Activated CD4-positive, alpha-beta memory T cell treated with anti-CD3 and anti-CD28 coated beads for 36 hours (primary cell): ENCODE measurements around the gene BDH1. TPM values are rescaled to one million over a fixed set of nuclear protein-coding genes. Genes with fewer than 3 reads are reported as not detected.

Experiments used
- CTCF ChIA-PET: fragments of 350-600 bp; sonication (Branson Sonifier 250); formaldehyde crosslinking; loops from one replicate; lab custom pipeline; 2021; ENCODE audit warnings: antibody characterized with exemption, inconsistent platforms; lab: Charles Lee
- POLR2A ChIA-PET: fragments of 350-600 bp; sonication (Branson Sonifier 250); formaldehyde crosslinking; loops from one replicate; lab custom pipeline; 2021; ENCODE audit warnings: antibody characterized with exemption; lab: Charles Lee
- DNase-seq: peaks from one replicate; pipeline ENCODE4 v3.0.0-alpha.2; 2020
- H3K27ac Mint-ChIP-seq: one replicate; pipeline ENCODE4 v1.8.0; 2021; ENCODE audit warnings: mixed read lengths
- H3K27me3 Mint-ChIP-seq: one replicate; pipeline ENCODE4 v1.8.0; 2021; ENCODE audit warnings: mixed read lengths
- H3K36me3 Mint-ChIP-seq: one replicate; pipeline ENCODE4 v1.8.0; 2021; ENCODE audit warnings: mixed read lengths
- H3K4me1 Mint-ChIP-seq: one replicate; pipeline ENCODE4 v1.8.0; 2021; ENCODE audit warnings: low read depth, mixed read lengths
- H3K4me3 Mint-ChIP-seq: one replicate; pipeline ENCODE4 v1.8.0; 2021; ENCODE audit warnings: mild to moderate bottlenecking, mixed read lengths
- H3K9me3 Mint-ChIP-seq: one replicate; pipeline ENCODE4 v1.8.0; 2021; ENCODE audit warnings: mixed read lengths
- intact Hi-C: fragments of 100-400 bp; cut with micrococcal nuclease; formaldehyde crosslinking; loops from one replicate; pipeline ENCODE4 v1.15.1; 2023
- total RNA-seq, 2 experiments: library from RNA; stranded (reverse); gene quantifications; one replicate each; pipeline ENCODE4 v1.2.3, GENCODE V29; 2021

The BDH1 gene
- total RNA-seq, 2 experiments from 2014 or later = 86.6 to 90.5 TPM

GRCh38 chr3:197495999-197496745 is 59.6 kb downstream of the BDH1 start:
- peaks cover 2% of the 10 kb centered on the region for H3K27me3 Mint-ChIP-seq

GRCh38 chr3:197495499-197495898 is 60.3 kb downstream of the BDH1 start:
- CTCF ChIA-PET = no interaction called here
- H3K4me3 Mint-ChIP-seq = no peak overlapping the region
- intact Hi-C loops = no loop called here
- no peak for DNase-seq
- no peaks in the 10 kb centered on the region for H3K9me3 Mint-ChIP-seq
- H3K27me3 Mint-ChIP-seq = peaks cover 2% of the 10 kb centered on the region
- H3K36me3 Mint-ChIP-seq = no peaks in the 10 kb centered on the region
- H3K4me1 Mint-ChIP-seq = no peaks in the 10 kb centered on the region
- no peak overlapping the region for H3K27ac Mint-ChIP-seq
- POLR2A ChIA-PET = no interaction called here

More at GRCh38 chr3:197495999-197496745, 59.6 kb downstream of the BDH1 start:
- no peak for DNase-seq
- no peaks in the 10 kb centered on the region for H3K4me1 Mint-ChIP-seq
- ChIA-PET CTCF (no interaction called here), POLR2A (no interaction called here)
- H3K36me3 Mint-ChIP-seq = no peaks in the 10 kb centered on the region
- intact Hi-C loops = no loop called here
- no peak overlapping the region for H3K4me3 Mint-ChIP-seq
- H3K9me3 Mint-ChIP-seq = no peaks in the 10 kb centered on the region
- H3K27ac Mint-ChIP-seq = no peak overlapping the region

- no peaks in the 10 kb centered on the region for H3K4me1 Mint-ChIP-seq
- H3K27me3 Mint-ChIP-seq = peaks cover 2% of the 10 kb centered on the region
- DNase-seq = no peak
- POLR2A ChIA-PET = no interaction called here
- no peak overlapping the region for H3K27ac Mint-ChIP-seq
- H3K36me3 Mint-ChIP-seq = no peaks in the 10 kb centered on the region
- no peaks in the 10 kb centered on the region for H3K9me3 Mint-ChIP-seq
- intact Hi-C loops = no loop called here
- CTCF ChIA-PET = no interaction called here
- no peak overlapping the region for H3K4me3 Mint-ChIP-seq
Measured at GRCh38 chr3:197495059-197495455, 60.7 kb downstream of the BDH1 start.

GRCh38 chr3:197494366-197495058 is 61.3 kb downstream of the BDH1 start:
- H3K27me3 Mint-ChIP-seq = peaks cover 2% of the 10 kb centered on the region
- no peaks in the 10 kb centered on the region for H3K4me1 Mint-ChIP-seq
- no peak for DNase-seq
- H3K9me3 Mint-ChIP-seq = no peaks in the 10 kb centered on the region
- no peaks in the 10 kb centered on the region for H3K36me3 Mint-ChIP-seq
- H3K4me3 Mint-ChIP-seq = no peak overlapping the region
- ChIA-PET POLR2A (no interaction called here), CTCF (no interaction called here)
- intact Hi-C loops = no loop called here
- H3K27ac Mint-ChIP-seq = no peak overlapping the region

GRCh38 chr3:197493049-197493448 is 62.7 kb downstream of the BDH1 start:
- Mint-ChIP-seq H3K27me3 (peaks cover 2% of the 10 kb centered on the region), H3K4me1 (no peaks in the 10 kb centered on the region), H3K4me3 (no peak overlapping the region), H3K9me3 (no peaks in the 10 kb centered on the region), H3K27ac (no peak overlapping the region), H3K36me3 (no peaks in the 10 kb centered on the region)
- no peak for DNase-seq
- intact Hi-C loops = no loop called here
- ChIA-PET CTCF (interaction anchor here (1.2 kb wide), 1 partner anchor 9 kb away, joined by 3 read pairs; no protein-coding TSS in a partner anchor), POLR2A (no interaction called here)

- Mint-ChIP-seq H3K9me3 (no peaks in the 10 kb centered on the region), H3K36me3 (no peaks in the 10 kb centered on the region), H3K4me3 (no peak overlapping the region), H3K4me1 (no peaks in the 10 kb centered on the region), H3K27ac (no peak overlapping the region), H3K27me3 (peaks cover 2% of the 10 kb centered on the region)
- ChIA-PET POLR2A (no interaction called here), CTCF (interaction anchor here (1.2 kb wide), 1 partner anchor 10 kb away, joined by 3 read pairs; no protein-coding TSS in a partner anchor)
- intact Hi-C loops = no loop called here
- no peak for DNase-seq
Measured at GRCh38 chr3:197491923-197492664, 63.7 kb downstream of the BDH1 start.

- Mint-ChIP-seq H3K27me3 (peaks cover 2% of the 10 kb centered on the region), H3K27ac (no peak overlapping the region), H3K4me3 (no peak overlapping the region), H3K36me3 (no peaks in the 10 kb centered on the region), H3K9me3 (no peaks in the 10 kb centered on the region), H3K4me1 (no peaks in the 10 kb centered on the region)
- intact Hi-C loops = no loop called here
- ChIA-PET CTCF (no interaction called here), POLR2A (no interaction called here)
- no peak for DNase-seq
Measured at GRCh38 chr3:197491478-197491877, 64.3 kb downstream of the BDH1 start.

GRCh38 chr3:197490098-197491058 is 65.4 kb downstream of the BDH1 start:
- no peak for DNase-seq
- ChIA-PET POLR2A (interaction anchor here (0.6 kb wide), 1 partner anchor 45 kb away, joined by 6 read pairs; no protein-coding TSS in a partner anchor), CTCF (interaction anchor here (1.0 kb wide), 1 partner anchor 11 kb away, joined by 3 read pairs; no protein-coding TSS in a partner anchor)
- intact Hi-C loops = no loop called here
- Mint-ChIP-seq H3K9me3 (no peaks in the 10 kb centered on the region), H3K36me3 (no peaks in the 10 kb centered on the region), H3K4me1 (no peaks in the 10 kb centered on the region), H3K4me3 (no peak overlapping the region), H3K27ac (no peak overlapping the region), H3K27me3 (peaks cover 2% of the 10 kb centered on the region)

- no peaks in the 10 kb centered on the region for H3K4me1 Mint-ChIP-seq
- CTCF ChIA-PET = interaction anchor here (1.0 kb wide), 1 partner anchor 14 kb away, joined by 4 read pairs; no protein-coding TSS in a partner anchor
- no peak overlapping the region for H3K27ac Mint-ChIP-seq
- H3K9me3 Mint-ChIP-seq = no peaks in the 10 kb centered on the region
- intact Hi-C loops = no loop called here
- no peak overlapping the region for H3K4me3 Mint-ChIP-seq
- H3K27me3 Mint-ChIP-seq = no peaks in the 10 kb centered on the region
- POLR2A ChIA-PET = no interaction called here
- DNase-seq = no peak
- no peaks in the 10 kb centered on the region for H3K36me3 Mint-ChIP-seq
Measured at GRCh38 chr3:197487911-197488391, 67.8 kb downstream of the BDH1 start.

GRCh38 chr3:197486861-197487260 is 68.9 kb downstream of the BDH1 start:
- H3K27ac Mint-ChIP-seq = no peak overlapping the region
- POLR2A ChIA-PET = no interaction called here
- intact Hi-C loops = no loop called here
- CTCF ChIA-PET = interaction anchor here (1.0 kb wide), 1 partner anchor 15 kb away, joined by 3 read pairs; no protein-coding TSS in a partner anchor
- H3K4me1 Mint-ChIP-seq = no peaks in the 10 kb centered on the region
- DNase-seq = no peak
- no peaks in the 10 kb centered on the region for H3K27me3 Mint-ChIP-seq
- no peak overlapping the region for H3K4me3 Mint-ChIP-seq
- no peaks in the 10 kb centered on the region for H3K36me3 Mint-ChIP-seq
- no peaks in the 10 kb centered on the region for H3K9me3 Mint-ChIP-seq

GRCh38 chr3:197485143-197485542 is 70.6 kb downstream of the BDH1 start:
- no peaks in the 10 kb centered on the region for H3K27me3 Mint-ChIP-seq
- intact Hi-C loops = no loop called here
- no peaks in the 10 kb centered on the region for H3K4me1 Mint-ChIP-seq
- no peak overlapping the region for H3K4me3 Mint-ChIP-seq
- no peak overlapping the region for H3K27ac Mint-ChIP-seq
- POLR2A ChIA-PET = no interaction called here
- no peaks in the 10 kb centered on the region for H3K9me3 Mint-ChIP-seq
- no peaks in the 10 kb centered on the region for H3K36me3 Mint-ChIP-seq
- DNase-seq = no peak
- CTCF ChIA-PET = interaction anchor here (1.1 kb wide), 1 partner anchor 17 kb away, joined by 3 read pairs; no protein-coding TSS in a partner anchor
